Bronchial epithelial cell (primary cell): ENCODE results near the gene CUL4B. TPM values are rescaled to one million over a fixed set of nuclear protein-coding genes. Genes with fewer than 3 reads are reported as not detected.

Experiments used
- DNase-seq: peaks from one replicate; pipeline ENCODE4 v3.0.0-alpha.2; 2010; ENCODE audit warnings: low read depth
- FAIRE-seq: peaks from 2 replicates; lab custom pipeline; 2011; peaks lifted over from hg19 to GRCh38; lab: Jason Lieb, UNC
- H3K27me3 ChIP-seq: 2 replicates; pipeline ENCODE4 v1.5.1; 2011; ENCODE audit warnings: low read length; ENCODE audit not compliant: control insufficient read depth, insufficient read depth
- H3K36me3 ChIP-seq: 2 replicates; pipeline ENCODE4 v1.5.1; 2011; ENCODE audit warnings: low read length; ENCODE audit not compliant: control insufficient read depth, insufficient read depth
- H3K4me3 ChIP-seq: 2 replicates; pipeline ENCODE4 v1.5.1; 2011; ENCODE audit warnings: mild to moderate bottlenecking, low read depth, low read length, control low read depth
- CTCF ChIP-seq: IDR thresholded peaks from 2 replicates; pipeline ENCODE4 v1.5.1; 2011; ENCODE audit warnings: mild to moderate bottlenecking, moderate library complexity, low read length, control low read depth, inconsistent platforms; ENCODE audit not compliant: insufficient read depth, severe bottlenecking
- total RNA-seq: library from RNA; depleted of rRNA; stranded (reverse); fragments of >200 nt; gene quantifications from 2 replicates; pipeline ENCODE4 v1.2.1, GENCODE V29; 2014

CUL4B gene
- total RNA-seq, 1 donor from 2014 or later = 11.8 TPM

GRCh38 chrX:120570011-120570600, 9.3 kb upstream of the CUL4B start:
- DNase-seq (no peak), FAIRE-seq (peak; percentile 52)
- Histone ChIP-seq H3K27me3 (no peaks in the 10 kb centered on the region), H3K36me3 (no peaks in the 10 kb centered on the region), H3K4me3 (no peak overlapping the region)
- TF ChIP-seq CTCF = no peak

- no peak for FAIRE-seq
- no peak for TF ChIP-seq CTCF
- no peak for DNase-seq
- Histone ChIP-seq H3K27me3 (no peaks in the 10 kb centered on the region), H3K36me3 (no peaks in the 10 kb centered on the region), H3K4me3 (no peak overlapping the region)
Observed at GRCh38 chrX:120568609-120569008, 7.8 kb upstream of the CUL4B start.

DNA sequence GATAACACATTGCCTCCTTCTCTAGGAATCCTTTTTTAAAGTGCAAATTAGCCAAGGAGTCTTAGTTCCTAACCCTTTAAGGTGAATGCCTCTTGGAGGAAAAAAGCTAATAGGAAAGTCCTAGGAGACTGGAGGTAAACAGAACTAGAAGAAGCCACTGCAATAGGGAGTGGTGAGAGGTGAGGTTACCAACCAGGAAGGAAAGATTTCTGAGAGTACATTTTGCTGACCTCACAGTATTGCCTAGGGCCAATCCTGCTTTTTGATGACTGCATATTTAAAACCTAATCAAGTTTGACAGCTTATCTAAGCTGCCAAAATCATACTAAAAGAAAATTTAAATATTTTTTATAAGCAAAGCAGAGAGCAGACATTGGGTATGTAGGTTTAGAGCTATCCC, 7.3 kb upstream of the CUL4B start:
- no peaks in the 10 kb centered on the region for H3K36me3 ChIP-seq
- DNase-seq (peak; percentile 66), FAIRE-seq (no peak)
- no peak overlapping the region for H3K4me3 ChIP-seq
- H3K27me3 ChIP-seq = no peaks in the 10 kb centered on the region
- TF ChIP-seq CTCF = no peak

DNA sequence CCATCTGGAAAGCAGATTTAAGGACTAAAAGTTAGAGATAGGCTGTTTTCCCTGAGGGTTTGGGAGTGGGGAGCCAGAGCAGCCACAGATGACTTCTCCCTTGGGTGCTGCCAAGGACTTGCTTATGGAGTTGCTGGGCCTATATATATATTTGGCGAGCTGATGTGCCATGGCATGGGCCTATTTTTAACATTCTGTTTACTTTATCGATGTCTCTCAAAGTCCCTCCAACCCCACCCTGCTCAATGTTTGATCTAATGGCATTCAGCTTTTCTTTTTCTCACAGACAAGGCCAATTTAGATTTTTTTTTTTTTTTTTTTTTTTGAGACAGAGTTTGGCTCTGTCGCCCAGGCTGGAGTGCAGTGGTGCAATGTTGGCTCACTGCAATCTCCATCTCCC, 6.1 kb upstream of the CUL4B start:
- no peak for DNase-seq
- no peak for FAIRE-seq
- no peaks in the 10 kb centered on the region for H3K36me3 ChIP-seq
- H3K27me3 ChIP-seq = no peaks in the 10 kb centered on the region
- TF ChIP-seq CTCF = no peak
- no peak overlapping the region for H3K4me3 ChIP-seq

DNA sequence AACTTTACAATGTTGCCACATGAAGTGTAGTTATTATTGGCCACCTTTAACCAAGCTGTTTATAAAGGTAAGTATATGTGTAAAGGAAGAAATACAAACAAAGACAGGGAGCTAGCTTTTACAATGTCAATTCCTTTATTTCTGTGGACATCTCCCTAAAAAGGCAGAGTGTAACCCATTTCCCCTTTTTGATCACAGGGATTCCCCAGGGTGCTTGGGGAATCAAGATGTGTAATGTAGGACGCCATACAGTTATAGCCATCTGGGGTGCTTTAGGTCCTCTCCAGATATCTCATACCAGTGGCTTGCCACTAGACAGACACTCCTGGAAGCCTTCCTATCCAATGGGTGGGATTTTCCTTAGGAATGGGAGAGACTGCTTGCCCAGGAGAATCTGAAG, 4.2 kb upstream of the CUL4B start:
- FAIRE-seq (no peak), DNase-seq (no peak)
- no peak overlapping the region for H3K4me3 ChIP-seq
- no peaks in the 10 kb centered on the region for H3K36me3 ChIP-seq
- no peaks in the 10 kb centered on the region for H3K27me3 ChIP-seq
- no peak for TF ChIP-seq CTCF

DNA sequence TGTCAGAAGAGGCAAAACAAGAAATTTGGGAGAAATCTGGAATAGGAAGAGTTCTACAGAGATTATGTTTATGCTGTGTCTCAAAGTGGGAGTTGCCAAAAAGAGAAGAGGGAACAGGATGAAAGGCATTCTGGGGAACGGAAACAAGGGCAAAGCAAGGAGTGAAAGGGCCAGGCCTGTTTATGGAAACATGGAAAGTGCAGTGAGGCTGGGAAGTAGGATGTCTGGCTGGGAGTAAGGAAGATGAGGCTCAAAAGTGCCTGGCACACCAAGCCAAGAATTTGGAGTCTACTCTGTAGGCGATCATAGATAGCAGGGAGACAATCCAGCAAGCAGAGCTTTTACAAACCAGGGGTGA, 1.8 kb upstream of the CUL4B start:
- DNase-seq (no peak), FAIRE-seq (no peak)
- H3K36me3 ChIP-seq = no peaks in the 10 kb centered on the region
- no peak overlapping the region for H3K4me3 ChIP-seq
- TF ChIP-seq CTCF = no peak
- H3K27me3 ChIP-seq = no peaks in the 10 kb centered on the region
